MCF 10A (cell line): ENCODE results near the gene CTRL. TPM values are rescaled to one million over a fixed set of nuclear protein-coding genes. Genes with fewer than 3 reads are reported as not detected.

Experiments used
- BruUV-seq: library from RNA; stranded (reverse); fragments of 400-500 nt; replicated peaks from 2 replicates; lab custom pipeline; 2021; lab: Mats Ljungman, UMichigan
- CTCF ChIA-PET: fragments of 300-600 bp; sonication (Branson Sonifier 250); formaldehyde crosslinking; extraction: SDS; loops from one replicate; lab custom pipeline; 2021; ENCODE audit warnings: antibody characterized with exemption, inconsistent platforms; lab: Yijun Ruan, JAX
- POLR2A ChIA-PET: fragments of 300-600, 350-650 bp; sonication (Branson Sonifier 250); formaldehyde crosslinking; extraction: SDS; loops from one replicate; lab custom pipeline; 2020; ENCODE audit warnings: antibody characterized with exemption, inconsistent platforms; lab: Yijun Ruan, JAX
- DNase-seq: peaks from one replicate; pipeline ENCODE4 v3.0.0-alpha.2; 2018; ENCODE audit not compliant: unreplicated experiment
- H3K27ac Mint-ChIP-seq: one replicate; pipeline ENCODE4 v1.8.0; 2022; ENCODE audit warnings: mild to moderate bottlenecking, low read depth, mixed read lengths; ENCODE audit not compliant: unreplicated experiment
- H3K27me3 Mint-ChIP-seq: one replicate; pipeline ENCODE4 v1.8.0; 2022; ENCODE audit warnings: mixed read lengths; ENCODE audit not compliant: insufficient read depth, unreplicated experiment
- H3K36me3 Mint-ChIP-seq: one replicate; pipeline ENCODE4 v1.8.0; 2022; ENCODE audit warnings: mild to moderate bottlenecking, moderate library complexity, mixed read lengths; ENCODE audit not compliant: insufficient read depth, unreplicated experiment
- H3K4me1 Mint-ChIP-seq: one replicate; pipeline ENCODE4 v1.8.0; 2022; ENCODE audit warnings: mixed read lengths; ENCODE audit not compliant: insufficient read depth, unreplicated experiment
- H3K4me3 Mint-ChIP-seq: one replicate; pipeline ENCODE4 v1.8.0; 2022; ENCODE audit warnings: mild to moderate bottlenecking, moderate library complexity, mixed read lengths; ENCODE audit not compliant: unreplicated experiment
- H3K9me3 Mint-ChIP-seq: one replicate; pipeline ENCODE4 v1.8.0; 2022; ENCODE audit warnings: mixed read lengths; ENCODE audit not compliant: unreplicated experiment
- intact Hi-C: fragments of 100-400 bp; cut with micrococcal nuclease; formaldehyde crosslinking; loops from 2 replicates; pipeline ENCODE4 v1.14.1; 2022
- total RNA-seq: library from RNA; stranded (reverse); gene quantifications from 2 replicates; pipeline ENCODE4 v1.2.3, GENCODE V29; 2022
- TF ChIP-seq, protein P1 (sequence below): fragments of 200-600 bp; IDR thresholded peaks from one replicate; pipeline ENCODE4 v1.8.0; 2022; ENCODE audit warnings: antibody characterized with exemption, mild to moderate bottlenecking; ENCODE audit not compliant: unreplicated experiment

CTRL gene
- total RNA-seq, 1 experiment from 2014 or later: 1.6 TPM

DNA sequence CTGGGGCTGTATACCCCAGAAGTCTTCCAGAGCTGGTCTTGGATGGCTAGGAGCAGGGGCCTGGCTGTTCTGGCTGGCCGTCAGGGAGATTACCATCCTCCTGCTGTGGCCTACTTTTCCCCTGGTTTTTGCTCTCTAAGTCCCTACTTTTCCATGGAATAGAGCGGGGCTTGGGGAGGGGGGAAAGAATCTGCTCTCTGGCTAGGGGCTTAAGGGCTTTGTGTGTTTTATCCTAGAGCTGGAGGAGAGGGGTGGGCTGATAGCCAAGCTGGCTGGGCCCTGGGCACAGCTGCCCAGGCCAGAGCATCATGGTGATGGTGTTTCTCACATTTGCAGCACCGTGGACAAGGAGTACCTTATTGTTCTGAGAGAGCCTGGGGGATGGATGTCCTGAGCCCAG is 43.3 kb downstream of the CTRL start:
- Mint-ChIP-seq H3K27me3 (no peaks in the 10 kb centered on the region), H3K36me3 (peaks cover 12% of the 10 kb centered on the region), H3K4me3 (no peak overlapping the region), H3K4me1 (peaks cover 20% of the 10 kb centered on the region), H3K9me3 (no peaks in the 10 kb centered on the region), H3K27ac (no peak overlapping the region)
- DNase-seq: no peak
- POLR2A ChIA-PET: no interaction called here
- CTCF ChIA-PET: interaction anchor here (0.9 kb wide), 1 partner anchor 9 kb away, joined by 3 read pairs; no protein-coding TSS in a partner anchor
- TF ChIP-seq, protein P1, sequence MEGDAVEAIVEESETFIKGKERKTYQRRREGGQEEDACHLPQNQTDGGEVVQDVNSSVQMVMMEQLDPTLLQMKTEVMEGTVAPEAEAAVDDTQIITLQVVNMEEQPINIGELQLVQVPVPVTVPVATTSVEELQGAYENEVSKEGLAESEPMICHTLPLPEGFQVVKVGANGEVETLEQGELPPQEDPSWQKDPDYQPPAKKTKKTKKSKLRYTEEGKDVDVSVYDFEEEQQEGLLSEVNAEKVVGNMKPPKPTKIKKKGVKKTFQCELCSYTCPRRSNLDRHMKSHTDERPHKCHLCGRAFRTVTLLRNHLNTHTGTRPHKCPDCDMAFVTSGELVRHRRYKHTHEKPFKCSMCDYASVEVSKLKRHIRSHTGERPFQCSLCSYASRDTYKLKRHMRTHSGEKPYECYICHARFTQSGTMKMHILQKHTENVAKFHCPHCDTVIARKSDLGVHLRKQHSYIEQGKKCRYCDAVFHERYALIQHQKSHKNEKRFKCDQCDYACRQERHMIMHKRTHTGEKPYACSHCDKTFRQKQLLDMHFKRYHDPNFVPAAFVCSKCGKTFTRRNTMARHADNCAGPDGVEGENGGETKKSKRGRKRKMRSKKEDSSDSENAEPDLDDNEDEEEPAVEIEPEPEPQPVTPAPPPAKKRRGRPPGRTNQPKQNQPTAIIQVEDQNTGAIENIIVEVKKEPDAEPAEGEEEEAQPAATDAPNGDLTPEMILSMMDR: no peak
- intact Hi-C loops: no loop called here
- BruUV-seq: no TSS peak

DNA sequence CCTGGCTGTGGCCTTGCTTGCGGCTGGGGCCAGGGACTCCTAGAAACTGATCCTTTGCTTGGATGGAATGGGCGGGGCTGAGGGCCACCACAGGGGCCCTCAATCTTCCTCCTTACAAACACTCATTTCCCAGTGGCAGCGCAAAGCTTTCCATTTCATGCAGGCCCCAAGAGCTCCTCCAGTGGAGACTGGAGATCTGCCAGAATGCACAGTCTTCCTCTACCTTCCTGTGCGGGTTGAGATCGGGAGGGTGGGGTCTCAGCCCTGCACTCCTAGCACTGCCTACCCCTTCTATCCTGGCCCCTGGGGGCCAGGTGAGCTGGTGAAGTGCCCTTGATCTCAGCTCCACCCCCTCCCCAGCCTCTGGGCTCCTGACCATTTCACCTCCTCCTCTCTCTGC is 45.3 kb downstream of the CTRL start:
- Mint-ChIP-seq H3K4me3 (no peak overlapping the region), H3K9me3 (no peaks in the 10 kb centered on the region), H3K36me3 (peaks cover 23% of the 10 kb centered on the region), H3K27ac (no peak overlapping the region), H3K4me1 (peaks cover 17% of the 10 kb centered on the region), H3K27me3 (no peaks in the 10 kb centered on the region)
- no TSS peak for BruUV-seq
- CTCF ChIA-PET: interaction anchor here (0.8 to 6.4 kb wide), 6 partner anchors 16 to 176 kb away, joined by 3 to 67 read pairs (median 4); no protein-coding TSS in a partner anchor
- DNase-seq: no peak
- TF ChIP-seq, protein P1: no peak
- intact Hi-C loops: no loop called here
- POLR2A ChIA-PET: interaction anchor here (0.7 to 3.3 kb wide), 5 partner anchors 13 to 50 kb away, joined by 3 to 18 read pairs (median 9); partner anchors contain the start of genes EDC4 and PSMB10

DNA sequence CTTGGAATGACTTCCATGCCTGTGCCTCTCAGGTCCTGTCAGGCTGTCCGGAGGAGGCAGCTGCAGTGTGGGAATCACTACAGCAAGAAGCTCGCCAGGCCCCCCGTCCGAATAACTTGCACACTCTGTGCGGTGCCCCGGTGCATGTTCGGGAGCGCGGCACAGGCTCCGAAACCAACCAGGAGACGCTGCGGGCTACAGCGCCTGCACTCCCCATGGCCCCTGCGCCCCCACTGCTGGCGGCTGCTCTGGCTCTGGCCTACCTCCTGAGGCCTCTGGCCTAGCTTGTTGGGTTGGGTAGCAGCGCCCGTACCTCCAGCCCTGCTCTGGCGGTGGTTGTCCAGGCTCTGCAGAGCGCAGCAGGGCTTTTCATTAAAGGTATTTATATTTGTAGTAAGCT is 45.7 kb downstream of the CTRL start:
- Mint-ChIP-seq H3K27ac (no peak overlapping the region), H3K27me3 (no peaks in the 10 kb centered on the region), H3K4me3 (no peak overlapping the region), H3K36me3 (peaks cover 25% of the 10 kb centered on the region), H3K9me3 (no peaks in the 10 kb centered on the region), H3K4me1 (peaks cover 17% of the 10 kb centered on the region)
- no peak for DNase-seq
- ChIA-PET POLR2A (interaction anchor here (0.7 to 3.3 kb wide), 6 partner anchors 11 to 50 kb away, joined by 3 to 18 read pairs (median 6); partner anchors contain the start of genes EDC4 and PSMB10), CTCF (interaction anchor here (0.9 to 6.4 kb wide), 6 partner anchors 16 to 178 kb away, joined by 3 to 67 read pairs (median 4); no protein-coding TSS in a partner anchor)
- BruUV-seq: no TSS peak
- intact Hi-C loops: no loop called here
- TF ChIP-seq, protein P1: no peak

DNA sequence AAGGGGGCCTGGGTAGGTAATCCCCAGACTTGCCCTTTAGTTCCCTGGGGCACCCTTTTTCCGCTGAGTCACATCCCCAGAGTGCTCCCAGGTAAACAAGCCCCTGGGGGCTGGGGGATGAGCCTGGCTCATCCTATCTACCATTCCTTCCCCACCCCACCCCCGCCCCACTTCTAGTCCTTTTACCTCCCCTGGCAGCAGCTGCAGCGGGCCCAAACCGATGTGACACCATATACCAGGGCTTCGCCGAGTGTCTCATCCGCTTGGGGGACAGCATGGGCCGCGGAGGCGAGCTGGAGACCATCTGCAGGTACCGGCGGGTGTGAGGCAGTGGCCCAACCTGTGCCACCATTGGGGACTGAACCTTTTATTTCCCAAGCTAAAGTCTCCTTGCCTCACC is 46.1 kb downstream of the CTRL start:
- H3K36me3 Mint-ChIP-seq: peaks cover 30% of the 10 kb centered on the region
- intact Hi-C loops: no loop called here
- TF ChIP-seq, protein P1: no peak
- no peak for DNase-seq
- BruUV-seq: no TSS peak
- ChIA-PET POLR2A (interaction anchor here (1.5 to 3.5 kb wide), 6 partner anchors 7 to 51 kb away, joined by 4 to 18 read pairs (median 12); partner anchors contain the start of genes EDC4, PSKH1 and PSMB10), CTCF (interaction anchor here (0.6 to 6.4 kb wide), 7 partner anchors 15 to 179 kb away, joined by 3 to 67 read pairs (median 3); no protein-coding TSS in a partner anchor)
- H3K4me1 Mint-ChIP-seq: peaks cover 17% of the 10 kb centered on the region
- H3K9me3 Mint-ChIP-seq: no peaks in the 10 kb centered on the region
- no peak overlapping the region for H3K4me3 Mint-ChIP-seq
- H3K27me3 Mint-ChIP-seq: no peaks in the 10 kb centered on the region
- H3K27ac Mint-ChIP-seq: no peak overlapping the region
